Hepatocyte (in vitro differentiated cells): Measurements from ENCODE around the gene PTPRN2. TPM values are rescaled to one million over a fixed set of nuclear protein-coding genes. Genes with fewer than 3 reads are reported as not detected.

ENCODE experiments used
- DNase-seq: peaks from one replicate; pipeline ENCODE4 v3.0.0-alpha.2; 2016; ENCODE audit warnings: low spot score
- H2AFZ ChIP-seq: fragments of 200-600 bp; sonication (generic); 2 replicates; pipeline ENCODE4 v1.6.0; 2016; ENCODE audit warnings: antibody characterized with exemption, mild to moderate bottlenecking
- H3K27ac ChIP-seq: fragments of 200-600 bp; sonication (generic); 2 replicates; pipeline ENCODE4 v1.5.1; 2016; ENCODE audit warnings: mild to moderate bottlenecking
- H3K27me3 ChIP-seq: fragments of 200-600 bp; sonication (generic); 2 replicates; pipeline ENCODE4 v1.6.1; 2016
- H3K36me3 ChIP-seq: fragments of 200-600 bp; sonication (generic); replicated peaks from 2 replicates; pipeline ENCODE4 v1.5.1; 2016; ENCODE audit warnings: low read depth; ENCODE audit not compliant: insufficient read depth
- H3K4me1 ChIP-seq: fragments of 200-600 bp; sonication (generic); 2 replicates; pipeline ENCODE4 v1.5.1; 2016; ENCODE audit warnings: mild to moderate bottlenecking, moderate library complexity; ENCODE audit not compliant: insufficient read depth
- H3K4me2 ChIP-seq: fragments of 200-600 bp; sonication (generic); 2 replicates; pipeline ENCODE4 v1.6.0; 2016
- H3K4me3 ChIP-seq: fragments of 200-600 bp; sonication (generic); 2 replicates; pipeline ENCODE4 v1.5.1; 2016; ENCODE audit warnings: mild to moderate bottlenecking
- H3K79me2 ChIP-seq: fragments of 200-600 bp; sonication (generic); 2 replicates; pipeline ENCODE4 v1.6.0; 2017; ENCODE audit warnings: mild to moderate bottlenecking
- H3K9me2 ChIP-seq: fragments of 200-600 bp; sonication (generic); replicated peaks from 2 replicates; pipeline ENCODE4 v1.6.0; 2017; ENCODE audit warnings: mild to moderate bottlenecking; ENCODE audit not compliant: insufficient read depth
- H3K9me3 ChIP-seq: fragments of 200-600 bp; sonication (generic); 2 replicates; pipeline ENCODE4 v1.5.1; 2016; ENCODE audit warnings: low read depth, mild to moderate bottlenecking
- H4K20me1 ChIP-seq: fragments of 200-600 bp; sonication (generic); 2 replicates; pipeline ENCODE4 v1.6.0; 2016; ENCODE audit warnings: mild to moderate bottlenecking; ENCODE audit not compliant: insufficient read depth, poor library complexity, severe bottlenecking
- CTCF ChIP-seq: fragments of 200-600 bp; sonication (generic); IDR thresholded peaks from 2 replicates; pipeline ENCODE4 v1.5.1; 2016; ENCODE audit warnings: antibody characterized with exemption, mild to moderate bottlenecking; ENCODE audit not compliant: poor library complexity
- EZH2 ChIP-seq: fragments of 200-600 bp; sonication (generic); IDR thresholded peaks from 2 replicates; pipeline ENCODE4 v1.6.1; 2016; ENCODE audit warnings: antibody characterized with exemption, mild to moderate bottlenecking, borderline replicate concordance
- EZH2phosphoT487 ChIP-seq: fragments of 200-600 bp; sonication (generic); IDR thresholded peaks from one replicate; pipeline ENCODE4 v1.6.1; 2018; ENCODE audit warnings: antibody characterized with exemption, mild to moderate bottlenecking, low read depth, moderate library complexity; ENCODE audit not compliant: unreplicated experiment, severe bottlenecking
- WGBS: methylation state at CpG from one replicate; pipeline ENCODE4 v1.1.6; 2016; ENCODE audit warnings: low lambda C conversion rate; ENCODE audit errors: missing lambda C conversion rate; 5-methylcytosine and 5-hydroxymethylcytosine counted together
- polyA plus RNA-seq: library from polyadenylated mRNA; unstranded; fragments of >200 nt; fragmentation: Nextera tagmentation; extraction: Ambion mirVana; gene quantifications from 2 replicates; pipeline ENCODE4 v1.2.1, GENCODE V29; 2016
- total RNA-seq: library from RNA; depleted of rRNA; stranded (reverse); fragments of >200 nt; gene quantifications from 2 replicates; pipeline ENCODE4 v1.2.3, GENCODE V29; 2014

PTPRN2 gene
- total and polyA plus RNA-seq, 2 experiments from 2014 or later: 2.1 to 3.3 TPM

- H4K20me1 ChIP-seq: no peaks in the 10 kb centered on the region
- H3K4me1 ChIP-seq: no peaks in the 10 kb centered on the region
- H3K27ac ChIP-seq: no peak overlapping the region
- no peaks in the 10 kb centered on the region for H3K36me3 ChIP-seq
- no peak overlapping the region for H3K4me3 ChIP-seq
- 87% methylated on average over 14 of the region's 14 CpGs for WGBS
- no peak overlapping the region for H3K4me2 ChIP-seq
- no peak overlapping the region for H2AFZ ChIP-seq
- H3K27me3 ChIP-seq: no peaks in the 10 kb centered on the region
- H3K9me2 ChIP-seq: no peaks in the 10 kb centered on the region
- TF ChIP-seq EZH2phosphoT487 (no peak), CTCF (no peak), EZH2 (no peak)
- DNase-seq: no peak
- H3K9me3 ChIP-seq: peaks cover 2% of the 10 kb centered on the region
- H3K79me2 ChIP-seq: no peaks in the 10 kb centered on the region
These were observed 285.2 kb downstream of the PTPRN2 start for GRCh38 chr7:158302274-158303070.

GRCh38 chr7:158301207-158301606 lies 286.4 kb downstream of the PTPRN2 start:
- DNase-seq: no peak
- Histone ChIP-seq H3K4me3 (no peak overlapping the region), H2AFZ (no peak overlapping the region), H3K9me3 (no peaks in the 10 kb centered on the region), H3K9me2 (no peaks in the 10 kb centered on the region), H3K4me1 (no peaks in the 10 kb centered on the region), H3K79me2 (no peaks in the 10 kb centered on the region), H3K36me3 (no peaks in the 10 kb centered on the region), H3K27ac (no peak overlapping the region), H3K4me2 (no peak overlapping the region), H4K20me1 (no peaks in the 10 kb centered on the region), H3K27me3 (no peaks in the 10 kb centered on the region)
- TF ChIP-seq EZH2: no peak
- TF ChIP-seq CTCF: no peak
- TF ChIP-seq EZH2phosphoT487: no peak
- WGBS: 70% methylated on average over 10 of the region's 10 CpGs

- WGBS: 90% methylated on average over 16 of the region's 16 CpGs
- Histone ChIP-seq H3K79me2 (no peaks in the 10 kb centered on the region), H3K4me1 (no peaks in the 10 kb centered on the region), H3K9me3 (no peaks in the 10 kb centered on the region), H3K27me3 (no peaks in the 10 kb centered on the region), H3K36me3 (no peaks in the 10 kb centered on the region), H2AFZ (no peak overlapping the region), H4K20me1 (no peaks in the 10 kb centered on the region), H3K4me2 (no peak overlapping the region), H3K9me2 (no peaks in the 10 kb centered on the region), H3K4me3 (no peak overlapping the region), H3K27ac (no peak overlapping the region)
- TF ChIP-seq CTCF (no peak), EZH2 (no peak), EZH2phosphoT487 (no peak)
- DNase-seq: no peak
These were observed 287.2 kb downstream of the PTPRN2 start for GRCh38 chr7:158300427-158300826.
